Measurements from ENCODE around the gene ARHGAP6. TPM values are rescaled to one million over a fixed set of nuclear protein-coding genes. Genes with fewer than 3 reads are reported as not detected.

ARHGAP6 gene
- total and polyA plus RNA-seq, 2 of the 4 experiments (the other 2 are of a cell fraction) = 1.4 to 1.8 TPM

GRCh38 chrX:11462136-11462535 lies 203.6 kb downstream of the ARHGAP6 start:
- no peak for ATAC-seq (ENCODE audit: low read depth)

More at GRCh38 chrX:11462136-11462535, 203.6 kb downstream of the ARHGAP6 start:
- POLR2A ChIA-PET (ENCODE audit: unreplicated experiment) = no interaction called here
- H3K9me1 ChIP-seq (ENCODE audit: insufficient read depth, low read length) = peaks cover 12% of the 10 kb centered on the region; the same call in 1 of the 2 replicates
- no peaks in the 10 kb centered on the region for H3K27me3 ChIP-seq (ENCODE audit: control insufficient read depth, insufficient read depth, low read length)
- no peaks in the 10 kb centered on the region for H3K79me1 ChIP-seq (ENCODE audit: low read depth in 1 of 2, low read length in 2 of 2)
- H3K4me2 ChIP-seq (ENCODE audit: low read depth, low read length) = no peak overlapping the region
- H4K20me1 ChIP-seq (ENCODE audit: insufficient read depth, low read length) = no peaks in the 10 kb centered on the region
- no TSS peak for BruUV-seq (replicated peaks)
- peak overlapping the region; percentile 75 for H4K91ac ChIP-seq (ENCODE audit: insufficient read depth, low read depth, low read length)
- peak overlapping the region; percentile 4; the same call in 1 of the 2 replicates for H2AK5ac ChIP-seq (ENCODE audit: low read depth, low read length)
- dilution Hi-C loops (cut with HindIII; ENCODE audit: low sequenced_read_pairs, unreplicated experiment) (no loop called here), in situ Hi-C loops (cut with MboI; ENCODE audit: low sequenced_read_pairs) (no loop called here), intact Hi-C loops (cut with micrococcal nuclease) (loop anchor here (5.0 kb wide), 1 partner anchor 55 kb away; no protein-coding TSS in a partner anchor)
- peak overlapping the region; percentile 64; the same call in 1 of the 2 replicates for H4K5ac ChIP-seq (ENCODE audit: low read depth, low read length)
- H3K9ac ChIP-seq (ENCODE audit: low read depth, low read length) = no peak overlapping the region
- WGBS, 2 experiments (ENCODE audit: extremely low coverage in 2 of 2, insufficient read length in 1 of 2) = no CpG with 5 or more reads among the region's 5 CpGs
- H2BK5ac ChIP-seq (ENCODE audit: low read depth, low read length, poor library complexity, severe bottlenecking) = peak overlapping the region; percentile 61
- H2BK120ac ChIP-seq (ENCODE audit: low read depth, low read length) = peak overlapping the region; percentile 69
- H2BK20ac ChIP-seq (ENCODE audit: low read depth, low read length) = peak overlapping the region; percentile 72; the same call in 1 of the 2 replicates
- no peak overlapping the region for H3K56ac ChIP-seq (ENCODE audit: extremely low read depth, insufficient read depth, low read length)
- peak; percentile 8 for DNase-seq
- H3K18ac ChIP-seq (ENCODE audit: low read depth, low read length) = peak overlapping the region; percentile 74; the same call in 1 of the 2 replicates
- H3K36me3 ChIP-seq (ENCODE audit: control insufficient read depth, insufficient read depth, low read length) = no peaks in the 10 kb centered on the region
- no peak overlapping the region for H3K23ac ChIP-seq (ENCODE audit: low read depth, low read length)
- CTCF ChIA-PET = no interaction called here
- H2BK15ac ChIP-seq (ENCODE audit: low read depth, low read length) = peak overlapping the region; percentile 68; the same call in 2 of the 3 replicates
- H3K27ac ChIP-seq (ENCODE audit: insufficient read depth, low read length) = peak overlapping the region; percentile 59; the same call in 1 of the 2 replicates
- H2AFZ ChIP-seq (replicated peaks; ENCODE audit: low read length, poor library complexity) = peak overlapping the region; percentile 15
- TF ChIP-seq RFX5 (IDR thresholded peaks at IDR 0.05; ENCODE audit: low read depth, low read length) = no peak
- TF ChIP-seq, protein P1, sequence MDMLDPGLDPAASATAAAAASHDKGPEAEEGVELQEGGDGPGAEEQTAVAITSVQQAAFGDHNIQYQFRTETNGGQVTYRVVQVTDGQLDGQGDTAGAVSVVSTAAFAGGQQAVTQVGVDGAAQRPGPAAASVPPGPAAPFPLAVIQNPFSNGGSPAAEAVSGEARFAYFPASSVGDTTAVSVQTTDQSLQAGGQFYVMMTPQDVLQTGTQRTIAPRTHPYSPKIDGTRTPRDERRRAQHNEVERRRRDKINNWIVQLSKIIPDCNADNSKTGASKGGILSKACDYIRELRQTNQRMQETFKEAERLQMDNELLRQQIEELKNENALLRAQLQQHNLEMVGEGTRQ (IDR thresholded peaks at IDR 0.05; ENCODE audit: low read depth, low read length) = no peak
- TF ChIP-seq NFE2L2 (IDR thresholded peaks at IDR 0.05; ENCODE audit: low read depth, low read length) = no peak
- no peak for TF ChIP-seq CHD1 (IDR thresholded peaks at IDR 0.05; ENCODE audit: low read depth, low read length)
- TF ChIP-seq RAD21 (IDR thresholded peaks at IDR 0.05; ENCODE audit: low read length) = no peak
- TF ChIP-seq FOS (IDR thresholded peaks at IDR 0.05; ENCODE audit: low read depth, low read length) = no peak
- TF ChIP-seq MAZ (IDR thresholded peaks at IDR 0.05; ENCODE audit: borderline replicate concordance, low read depth, low read length) = no peak
- TF ChIP-seq CEBPB (IDR thresholded peaks at IDR 0.05; ENCODE audit: low read depth, low read length) = no peak
- TF ChIP-seq RCOR1 (IDR thresholded peaks at IDR 0.05; ENCODE audit: insufficient replicate concordance, low read length) = no peak
- TF ChIP-seq, protein P2, sequence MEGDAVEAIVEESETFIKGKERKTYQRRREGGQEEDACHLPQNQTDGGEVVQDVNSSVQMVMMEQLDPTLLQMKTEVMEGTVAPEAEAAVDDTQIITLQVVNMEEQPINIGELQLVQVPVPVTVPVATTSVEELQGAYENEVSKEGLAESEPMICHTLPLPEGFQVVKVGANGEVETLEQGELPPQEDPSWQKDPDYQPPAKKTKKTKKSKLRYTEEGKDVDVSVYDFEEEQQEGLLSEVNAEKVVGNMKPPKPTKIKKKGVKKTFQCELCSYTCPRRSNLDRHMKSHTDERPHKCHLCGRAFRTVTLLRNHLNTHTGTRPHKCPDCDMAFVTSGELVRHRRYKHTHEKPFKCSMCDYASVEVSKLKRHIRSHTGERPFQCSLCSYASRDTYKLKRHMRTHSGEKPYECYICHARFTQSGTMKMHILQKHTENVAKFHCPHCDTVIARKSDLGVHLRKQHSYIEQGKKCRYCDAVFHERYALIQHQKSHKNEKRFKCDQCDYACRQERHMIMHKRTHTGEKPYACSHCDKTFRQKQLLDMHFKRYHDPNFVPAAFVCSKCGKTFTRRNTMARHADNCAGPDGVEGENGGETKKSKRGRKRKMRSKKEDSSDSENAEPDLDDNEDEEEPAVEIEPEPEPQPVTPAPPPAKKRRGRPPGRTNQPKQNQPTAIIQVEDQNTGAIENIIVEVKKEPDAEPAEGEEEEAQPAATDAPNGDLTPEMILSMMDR (conservative IDR thresholded peaks at IDR 0.05; ENCODE audit: low read depth, low read length) = no peak
- TF ChIP-seq MAFK (IDR thresholded peaks at IDR 0.05; ENCODE audit: low read depth, low read length) = no peak
- peaks cover 4% of the 10 kb centered on the region for H3K4me1 ChIP-seq (ENCODE audit: control insufficient read depth, insufficient read depth, low read length)
- no peak overlapping the region for H4K8ac ChIP-seq (ENCODE audit: low read depth in 2 of 2, low read length in 2 of 2)
- no peak overlapping the region for H3K4ac ChIP-seq (ENCODE audit: low read depth, low read length)
- no peak overlapping the region for H3K4me3 ChIP-seq (ENCODE audit: insufficient read depth, low read depth, low read length)
- no peak overlapping the region; the same call in 1 of the 2 replicates for H3K14ac ChIP-seq (replicated peaks; ENCODE audit: low read depth, low read length)
- no peaks in the 10 kb centered on the region for H3K9me3 ChIP-seq (ENCODE audit: control insufficient read depth, insufficient read depth, low read length)
- no peak overlapping the region for H2AK9ac ChIP-seq (replicated peaks; ENCODE audit: low read depth, low read length, poor library complexity)
